Posterior cingulate gyrus (tissue), 11 donors: ENCODE results near the gene CDH6.

ENCODE experiments used
- DNase-seq, 10 donors: peaks; one replicate each; pipeline versions ENCODE4 v3.0.0 to v3.0.0-alpha.2; 2020 to 2021; ENCODE audit warnings: mixed read lengths in 3 of 10
- intact Hi-C: fragments of 100-400 bp; cut with DNase I; formaldehyde crosslinking; loops from one replicate; pipeline ENCODE4 v1.15.1; 2023

Gene CDH6

GRCh38 chr5:31193591-31194467, at the start of gene CDH6:
Gene CDH6 (plus strand): TSS chr5:31193686. CDS start chr5:31267474, 73,788 bp downstream.
- intact Hi-C loops: loop anchor here (10.0 kb wide), 1 partner anchor 389 kb away; no protein-coding TSS in a partner anchor
- DNase-seq: peak; percentile 23 to 92 (median 44)

- intact Hi-C loops: no loop called here
- no peak for DNase-seq
Measured at GRCh38 chr5:31144364-31144763, 49.1 kb upstream of the CDH6 start.

GRCh38 chr5:31148959-31149475, 44.5 kb upstream of the CDH6 start:
- intact Hi-C loops: no loop called here
- no peak for DNase-seq

GRCh38 chr5:31153521-31153920, 40.0 kb upstream of the CDH6 start:
- intact Hi-C loops: no loop called here
- no peak for DNase-seq

GRCh38 chr5:31156631-31157160, 36.8 kb upstream of the CDH6 start:
- intact Hi-C loops: no loop called here
- DNase-seq: no peak

GRCh38 chr5:31157720-31158119, 35.8 kb upstream of the CDH6 start:
- no peak for DNase-seq
- intact Hi-C loops: no loop called here

- DNase-seq: no peak
- intact Hi-C loops: no loop called here
Measured at GRCh38 chr5:31158686-31159085, 34.8 kb upstream of the CDH6 start.

- no peak for DNase-seq
- intact Hi-C loops: no loop called here
Measured at GRCh38 chr5:31161781-31162181, 31.7 kb upstream of the CDH6 start.

- no peak for DNase-seq
- intact Hi-C loops: no loop called here
Measured at GRCh38 chr5:31165729-31166128, 27.8 kb upstream of the CDH6 start.

- intact Hi-C loops: no loop called here
- peak in 1 of 10 donors; percentile 40 for DNase-seq
Measured at GRCh38 chr5:31169379-31169778, 24.1 kb upstream of the CDH6 start.

GRCh38 chr5:31172881-31173280, 20.6 kb upstream of the CDH6 start:
- intact Hi-C loops: no loop called here
- no peak for DNase-seq

- no peak for DNase-seq
- intact Hi-C loops: no loop called here
Measured at GRCh38 chr5:31173614-31174013, 19.9 kb upstream of the CDH6 start.

GRCh38 chr5:31181376-31181987, 12.0 kb upstream of the CDH6 start:
- intact Hi-C loops: no loop called here
- no peak for DNase-seq

GRCh38 chr5:31182136-31182535, 11.3 kb upstream of the CDH6 start:
- intact Hi-C loops: no loop called here
- DNase-seq: peak in 1 of 10 donors; percentile 59

GRCh38 chr5:31185951-31186350, 7.5 kb upstream of the CDH6 start:
- intact Hi-C loops: loop anchor here (2.0 kb wide), 1 partner anchor 1145 kb away; no protein-coding TSS in a partner anchor

GRCh38 chr5:31186672-31187267, 6.7 kb upstream of the CDH6 start:
- DNase-seq: no peak

More at GRCh38 chr5:31185951-31186350, 7.5 kb upstream of the CDH6 start:
- DNase-seq: no peak

GRCh38 chr5:31187591-31187990, 5.9 kb upstream of the CDH6 start:
- no peak for DNase-seq
- intact Hi-C loops: loop anchor here (2.0 kb wide), 1 partner anchor 1147 kb away; no protein-coding TSS in a partner anchor

More at GRCh38 chr5:31186672-31187267, 6.7 kb upstream of the CDH6 start:
- intact Hi-C loops: loop anchor here (2.0 kb wide), 1 partner anchor 1146 kb away; no protein-coding TSS in a partner anchor

- intact Hi-C loops: loop anchor here (10.0 kb wide), 1 partner anchor 388 kb away; no protein-coding TSS in a partner anchor
- no peak for DNase-seq
Measured at GRCh38 chr5:31192442-31192841, 1.0 kb upstream of the CDH6 start.

- DNase-seq: no peak
- intact Hi-C loops: loop anchor here (10.0 kb wide), 1 partner anchor 388 kb away; no protein-coding TSS in a partner anchor
Measured at GRCh38 chr5:31193116-31193515, 370 bp upstream of the CDH6 start.

- DNase-seq: peak in 2 of 10 donors; percentile 62 to 74
- intact Hi-C loops: loop anchor here (10.0 kb wide), 1 partner anchor 390 kb away; no protein-coding TSS in a partner anchor
Measured at GRCh38 chr5:31194468-31194813, 955 bp downstream of the CDH6 start.
